GM12878 (cell line): ENCODE results near the gene CCDC81. TPM values are rescaled to one million over a fixed set of nuclear protein-coding genes. Genes with fewer than 3 reads are reported as not detected.
"Not testable (repeated sequence)": the region's sequence is repeated elsewhere in the genome, so short reads cannot be mapped to it uniquely, and the experiment has no call there.

Experiments
- ATAC-seq: fragments of 200-7000 bp; cut with Tn5 transposase; 3 replicates; pipeline ENCODE4 v1.9.1; 2020; ENCODE audit warnings: mild to moderate bottlenecking, moderate library complexity
- BruUV-seq: library from RNA; stranded (reverse); fragments of 400-500 nt; replicated peaks from 2 replicates; lab custom pipeline; 2021; lab: Mats Ljungman, UMichigan
- CTCF ChIA-PET: fragments of 300-600 bp; sonication (Branson Sonifier 250); formaldehyde crosslinking; extraction: SDS; loops from one replicate; lab custom pipeline; 2021; ENCODE audit warnings: inconsistent platforms; lab: Yijun Ruan, JAX
- POLR2A ChIA-PET: fragments of 350-600 bp; formaldehyde crosslinking; extraction: SDS; loops from one replicate; lab custom pipeline; 2021; ENCODE audit warnings: inconsistent platforms; lab: Charles Lee
- RAD21 ChIA-PET: fragments of 300-600 bp; sonication (Branson Sonifier 250); formaldehyde crosslinking; loops from one replicate; lab custom pipeline; 2023; ENCODE audit warnings: antibody characterized with exemption; ENCODE audit not compliant: unreplicated experiment; lab: Charles Lee
- SMC1A ChIA-PET: fragments of 300-600 bp; sonication (Branson Sonifier 250); formaldehyde crosslinking; loops from one replicate; lab custom pipeline; 2023; ENCODE audit not compliant: unreplicated experiment, uncharacterized antibody; lab: Charles Lee
- DNase-seq: peaks from one replicate; pipeline ENCODE4 v3.0.0-alpha.2; 2011; ENCODE audit warnings: low read depth, low spot score
- FAIRE-seq: peaks from 3 replicates; lab custom pipeline; 2011; peaks lifted over from hg19 to GRCh38; lab: Jason Lieb, UNC
- H2AFZ ChIP-seq: 2 replicates; pipeline ENCODE4 v1.6.0; 2011; ENCODE audit warnings: low read depth, low read length, control low read depth; ENCODE audit not compliant: control insufficient read depth
- H3K27ac ChIP-seq: 2 replicates; pipeline ENCODE4 v1.5.1; 2011; ENCODE audit warnings: control low read depth; ENCODE audit not compliant: control insufficient read depth, insufficient read depth
- H3K27me3 ChIP-seq, 2 experiments: replicated peaks in 1 of 2; 2 replicates each; pipeline versions ENCODE4 v1.6.0 to v1.6.1; 2011; ENCODE audit warnings: low read length in 1 of 2; ENCODE audit not compliant: control insufficient read depth in 2 of 2, insufficient read depth in 2 of 2
- H3K36me3 ChIP-seq, 2 experiments: 2 replicates each; pipeline ENCODE4 v1.5.1; 2011; ENCODE audit warnings: low read length in 1 of 2; ENCODE audit not compliant: control insufficient read depth in 2 of 2, insufficient read depth in 2 of 2
- H3K4me1 ChIP-seq: 2 replicates; pipeline ENCODE4 v1.6.1; 2011; ENCODE audit warnings: mild to moderate bottlenecking, low read length, moderate library complexity, mixed read lengths; ENCODE audit not compliant: control insufficient read depth, insufficient read depth
- H3K4me2 ChIP-seq: 2 replicates; pipeline ENCODE4 v1.6.0; 2011; ENCODE audit warnings: control low read depth; ENCODE audit not compliant: control insufficient read depth, insufficient read depth
- H3K4me3 ChIP-seq: fragments of 200-600 bp; sonication (generic); 2 replicates; pipeline ENCODE4 v1.5.1; 2016
- H3K79me2 ChIP-seq: 2 replicates; pipeline ENCODE4 v1.6.0; 2011; ENCODE audit warnings: low read length; ENCODE audit not compliant: control insufficient read depth, insufficient read depth
- H3K9ac ChIP-seq: 2 replicates; pipeline ENCODE4 v1.8.0; 2011; ENCODE audit warnings: low read length, control low read depth, mixed read lengths; ENCODE audit not compliant: control insufficient read depth, insufficient read depth
- H3K9me3 ChIP-seq: replicated peaks from 3 replicates; pipeline ENCODE4 v1.5.1; 2011; ENCODE audit warnings: mild to moderate bottlenecking, low read length; ENCODE audit not compliant: control insufficient read depth, insufficient read depth
- H4K20me1 ChIP-seq: 2 replicates; pipeline ENCODE4 v1.6.0; 2011; ENCODE audit not compliant: control insufficient read depth, insufficient read depth
- GABPA ChIP-seq: IDR thresholded peaks from 2 replicates; pipeline ENCODE4 v1.6.1; 2014; ENCODE audit warnings: antibody characterized with exemption, low read depth, mild to moderate bottlenecking, inconsistent platforms
- WGBS: methylation state at CpG from one replicate; pipeline ENCODE4 v1.1.6; 2016; ENCODE audit warnings: low lambda C conversion rate; ENCODE audit not compliant: insufficient replicate concordance, insufficient coverage; ENCODE audit errors: missing lambda C conversion rate; 5-methylcytosine and 5-hydroxymethylcytosine counted together
- in situ Hi-C: fragments of 300-500 bp; cut with MboI; formaldehyde crosslinking; loops from 9 replicates; pipeline ENCODE4 v1.14.3; 2018; ENCODE audit warnings: mixed read lengths
- intact Hi-C: fragments of 100-400 bp; cut with micrococcal nuclease; formaldehyde crosslinking; loops from one replicate; pipeline ENCODE4 v1.14.2; 2022; ENCODE audit not compliant: unreplicated experiment
- polyA plus RNA-seq, 11 experiments: library from polyadenylated mRNA; depleted of rRNA in 4 of 11; unstranded in 6 of 11; stranded (reverse) in 5 of 11; fragments of >200 nt; fragmentation: Nextera tagmentation in 4 of 11; fragmentation: Illumina TruSeq in 1 of 11; extraction: Ambion mirVana in 4 of 11; extraction: Trizol in 1 of 11; gene quantifications; 1 replicate in 1 of 11; 2 replicates in 10 of 11; pipeline versions ENCODE4 v1.2.1 to v1.2.3, GENCODE V29; 2011 to 2016; ENCODE audit warnings: inconsistent platforms in 2 of 11, missing spikeins in 2 of 11, low read depth in 1 of 11
- total RNA-seq, 4 experiments: library from RNA; depleted of rRNA in 3 of 4; stranded (reverse); fragments of >200 nt in 3 of 4; fragmentation: Illumina TruSeq in 1 of 4; extraction: Trizol in 1 of 4; gene quantifications; 2 replicates each; pipeline versions ENCODE4 v1.2.1 to v1.2.3, GENCODE V29; 2013 to 2021

The CCDC81 gene
- total and polyA plus RNA-seq, 10 of the 15 experiments (the other 5 are each of a cell fraction or from before 2014, with no cell fraction given), result 0.06 to 0.53 (median 0.22) TPM

- Histone ChIP-seq H3K27ac (no peak overlapping the region), H3K4me2 (no peak overlapping the region), H2AFZ (no peak overlapping the region), H3K4me3 (no peak overlapping the region), H3K27me3 (no peaks in the 10 kb centered on the region), H3K79me2 (no peaks in the 10 kb centered on the region), H3K36me3 (no peaks in the 10 kb centered on the region), H4K20me1 (no peaks in the 10 kb centered on the region), H3K9me3 (no peaks in the 10 kb centered on the region), H3K4me1 (no peaks in the 10 kb centered on the region; the same call in 1 of the 2 replicates), H3K9ac (no peak overlapping the region)
- ChIA-PET POLR2A (interaction anchor here (0.5 kb wide), 1 partner anchor 14 kb away, joined by 3 read pairs; no protein-coding TSS in a partner anchor), CTCF (no interaction called here), SMC1A (no interaction called here)
- intact Hi-C loops (loop anchor here (5.0 to 10.0 kb wide), 2 partner anchors 474 to 822 kb away; no protein-coding TSS in a partner anchor), in situ Hi-C loops (no loop called here)
- ATAC-seq (no peak; the same call in 2 of the 3 replicates), DNase-seq (no peak)
- WGBS, result 85% methylated on average over 1 of the region's 1 CpG
- BruUV-seq, result no TSS peak
- TF ChIP-seq GABPA, result no peak
- TF ChIP-seq, all 136 proteins: peak for 0
- RAD21 ChIA-PET, result no interaction called here
- FAIRE-seq, result no peak
Observed at GRCh38 chr11:86416494-86416893, 41.8 kb downstream of the CCDC81 start.

GRCh38 chr11:86416951-86417350 lies 42.3 kb downstream of the CCDC81 start:
- DNase-seq, BruUV-seq, H4K20me1 ChIP-seq, H3K4me1 ChIP-seq, H3K79me2 ChIP-seq, H3K27me3 ChIP-seq, CTCF ChIA-PET, H3K27ac ChIP-seq, H3K9ac ChIP-seq, H2AFZ ChIP-seq, H3K36me3 ChIP-seq, H3K9me3 ChIP-seq, ATAC-seq, FAIRE-seq, in situ Hi-C loops, H3K4me2 ChIP-seq, RAD21 ChIA-PET, POLR2A ChIA-PET, H3K4me3 ChIP-seq, SMC1A ChIA-PET: not testable (repeated sequence)
- WGBS, result 58% methylated on average over 9 of the region's 9 CpGs
- intact Hi-C loops, result loop anchor here (5.0 to 10.0 kb wide), 2 partner anchors 475 to 822 kb away; no protein-coding TSS in a partner anchor
